IPS-18a (cell line): ENCODE results near the gene ZNF804A.

Source experiments
- H3K27ac ChIP-seq: one replicate; pipeline ENCODE4 v1.5.1; 2013; ENCODE audit warnings: low read length
- H3K27me3 ChIP-seq: one replicate; pipeline ENCODE4 v1.6.1; 2013; ENCODE audit warnings: mild to moderate bottlenecking, low read length; ENCODE audit not compliant: control insufficient read depth, insufficient read depth
- H3K36me3 ChIP-seq: one replicate; pipeline ENCODE4 v1.6.1; 2013; ENCODE audit warnings: low read depth, low read length; ENCODE audit not compliant: control insufficient read depth
- H3K4me1 ChIP-seq: one replicate; pipeline ENCODE4 v1.6.1; 2013; ENCODE audit warnings: low read depth, low read length; ENCODE audit not compliant: control insufficient read depth
- H3K4me3 ChIP-seq: one replicate; pipeline ENCODE4 v1.5.1; 2013; ENCODE audit warnings: low read length
- H3K9ac ChIP-seq: one replicate; pipeline ENCODE4 v1.6.1; 2013; ENCODE audit warnings: mild to moderate bottlenecking, low read length, moderate library complexity
- H3K9me3 ChIP-seq: one replicate; pipeline ENCODE4 v1.6.1; 2013; ENCODE audit warnings: low read depth, low read length; ENCODE audit not compliant: control insufficient read depth

Gene ZNF804A

GRCh38 chr2:184971546-184972068 lies 373.3 kb downstream of the ZNF804A start:
- H3K9ac ChIP-seq: no peak overlapping the region
- no peak overlapping the region for H3K4me3 ChIP-seq
- H3K36me3 ChIP-seq: no peaks in the 10 kb centered on the region
- H3K9me3 ChIP-seq: peaks cover 6% of the 10 kb centered on the region
- no peak overlapping the region for H3K27ac ChIP-seq
- no peaks in the 10 kb centered on the region for H3K27me3 ChIP-seq
- H3K4me1 ChIP-seq: no peaks in the 10 kb centered on the region
